Mesenchymal stem cell (in vitro differentiated cells and primary cell): ENCODE data around the gene SLC25A21.

Experiments
- DNase-seq: peaks from one replicate; pipeline ENCODE4 v3.0.0-alpha.2; 2013
- H2AFZ ChIP-seq: one replicate; pipeline ENCODE4 v1.6.1; 2013; ENCODE audit warnings: low read depth, mild to moderate bottlenecking, control low read depth, inconsistent platforms, low read length, moderate library complexity
- H2AK5ac ChIP-seq: 2 replicates; pipeline ENCODE4 v1.6.1; 2013; ENCODE audit warnings: low read length, moderate library complexity, mild to moderate bottlenecking, inconsistent platforms; ENCODE audit not compliant: severe bottlenecking
- H2BK120ac ChIP-seq: one replicate; pipeline ENCODE4 v1.6.1; 2013; ENCODE audit warnings: low read depth, mild to moderate bottlenecking, inconsistent platforms, low read length, moderate library complexity
- H2BK12ac ChIP-seq, 2 experiments: one replicate each; pipeline ENCODE4 v1.6.1; 2013; ENCODE audit warnings: inconsistent platforms in 2 of 2, low read length in 2 of 2, mild to moderate bottlenecking in 2 of 2, moderate library complexity in 2 of 2, control low read depth in 1 of 2
- H2BK15ac ChIP-seq: one replicate; pipeline ENCODE4 v1.6.1; 2013; ENCODE audit warnings: mild to moderate bottlenecking, low read depth, inconsistent platforms; ENCODE audit not compliant: poor library complexity, severe bottlenecking
- H2BK5ac ChIP-seq: 2 replicates; pipeline ENCODE4 v1.6.1; 2013; ENCODE audit warnings: low read depth, mild to moderate bottlenecking, low read length, control low read depth, inconsistent platforms; ENCODE audit not compliant: poor library complexity, severe bottlenecking
- H3K14ac ChIP-seq, 2 experiments: one replicate each; pipeline ENCODE4 v1.6.1; 2013; ENCODE audit warnings: inconsistent platforms in 2 of 2, low read length in 2 of 2, control low read depth in 1 of 2, mild to moderate bottlenecking in 1 of 2, moderate library complexity in 1 of 2
- H3K18ac ChIP-seq, 2 experiments: one replicate each; pipeline ENCODE4 v1.6.1; 2013; ENCODE audit warnings: inconsistent platforms in 2 of 2, low read length in 2 of 2, control low read depth in 1 of 2, low read depth in 1 of 2, mild to moderate bottlenecking in 1 of 2
- H3K23ac ChIP-seq, 2 experiments: one replicate each; pipeline ENCODE4 v1.6.1; 2013; ENCODE audit warnings: inconsistent platforms in 2 of 2, low read length in 2 of 2, mild to moderate bottlenecking in 2 of 2, moderate library complexity in 2 of 2, control low read depth in 1 of 2
- H3K27ac ChIP-seq: 2 replicates; pipeline ENCODE4 v1.5.1; 2013; ENCODE audit warnings: mild to moderate bottlenecking, moderate library complexity, low read length, control low read depth, inconsistent platforms; ENCODE audit not compliant: poor library complexity, severe bottlenecking
- H3K27me3 ChIP-seq, 2 experiments: 2 replicates each; pipeline versions ENCODE4 v1.6.1 to v1.7.0; 2013; ENCODE audit warnings: low read length in 2 of 2, mild to moderate bottlenecking in 2 of 2, moderate library complexity in 2 of 2, control low read depth in 1 of 2, inconsistent platforms in 1 of 2; ENCODE audit not compliant: control insufficient read depth in 1 of 2, insufficient read depth in 1 of 2
- H3K36me3 ChIP-seq, 2 experiments: 2 replicates each; pipeline versions ENCODE4 v1.6.1 to v1.7.0; 2013; ENCODE audit warnings: low read length in 2 of 2, control low read depth in 1 of 2, inconsistent platforms in 1 of 2, low read depth in 1 of 2, mild to moderate bottlenecking in 1 of 2; ENCODE audit not compliant: insufficient read depth in 2 of 2, control insufficient read depth in 1 of 2
- H3K4ac ChIP-seq, 2 experiments: one replicate each; pipeline ENCODE4 v1.6.1; 2013; ENCODE audit warnings: inconsistent platforms in 2 of 2, low read length in 2 of 2, mild to moderate bottlenecking in 2 of 2, moderate library complexity in 2 of 2, control low read depth in 1 of 2, low read depth in 1 of 2
- H3K4me1 ChIP-seq: 2 replicates; pipeline ENCODE4 v1.6.1; 2013; ENCODE audit warnings: low read depth, low read length, control low read depth; ENCODE audit not compliant: control insufficient read depth, insufficient read depth
- H3K4me2 ChIP-seq: 2 replicates; pipeline ENCODE4 v1.6.1; 2013; ENCODE audit warnings: low read length, mild to moderate bottlenecking, inconsistent platforms; ENCODE audit not compliant: poor library complexity, severe bottlenecking
- H3K4me3 ChIP-seq, 2 experiments: 2 replicates each; pipeline versions ENCODE4 v1.5.1 to v1.7.0; 2013; ENCODE audit warnings: low read length in 2 of 2, mild to moderate bottlenecking in 2 of 2, control low read depth in 1 of 2, low read depth in 1 of 2; ENCODE audit not compliant: insufficient read depth in 1 of 2
- H3K79me1 ChIP-seq: replicated peaks from 2 replicates; pipeline ENCODE4 v1.6.1; 2013; ENCODE audit warnings: mild to moderate bottlenecking, control low read depth, low read length, inconsistent platforms; ENCODE audit not compliant: poor library complexity, severe bottlenecking
- H3K9ac ChIP-seq: 2 replicates; pipeline ENCODE4 v1.7.0; 2013; ENCODE audit warnings: mild to moderate bottlenecking, low read length, moderate library complexity
- H3K9me3 ChIP-seq: 2 replicates; pipeline ENCODE4 v1.7.0; 2013; ENCODE audit warnings: mild to moderate bottlenecking, low read length; ENCODE audit not compliant: control insufficient read depth
- H4K8ac ChIP-seq: one replicate; pipeline ENCODE4 v1.6.1; 2013; ENCODE audit warnings: inconsistent platforms, mild to moderate bottlenecking, low read length, moderate library complexity
- H4K91ac ChIP-seq: one replicate; pipeline ENCODE4 v1.6.1; 2013; ENCODE audit warnings: mild to moderate bottlenecking, low read length, inconsistent platforms
- WGBS: methylation state at CpG from one replicate; pipeline ENCODE4 v1.1.7; 2013; ENCODE audit warnings: mixed read lengths; 5-methylcytosine and 5-hydroxymethylcytosine counted together

Gene SLC25A21

DNA sequence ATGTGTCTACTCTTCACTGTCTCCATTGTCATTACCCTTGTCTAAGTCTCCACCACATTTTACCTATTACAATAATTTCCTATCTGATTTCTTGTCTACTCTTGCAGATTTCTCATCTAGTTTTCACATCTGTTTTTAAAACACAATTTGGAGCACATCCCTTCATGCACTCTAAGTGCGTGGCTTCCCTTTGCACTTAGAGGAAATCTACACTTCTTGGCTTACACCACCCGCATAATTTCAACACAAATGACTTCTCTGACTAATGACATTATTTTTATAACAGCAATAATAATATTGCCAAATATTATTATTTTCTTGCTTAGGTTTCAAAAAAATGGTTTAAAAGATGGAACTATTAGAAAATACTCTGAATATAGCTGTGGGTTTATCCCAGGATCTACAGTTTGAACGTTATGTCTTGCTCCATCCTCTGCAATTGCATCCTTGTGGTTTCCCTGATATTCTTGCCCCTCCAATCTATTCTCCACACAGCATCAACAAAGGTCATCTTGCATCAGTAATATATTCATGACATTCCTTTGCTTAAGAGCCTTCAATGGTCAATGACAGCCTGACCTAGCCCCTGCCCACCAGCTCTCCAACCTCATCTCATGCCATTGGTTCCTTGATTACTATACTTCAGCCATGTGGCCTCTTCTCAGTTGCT, 153.7 kb downstream of the SLC25A21 start:
- Histone ChIP-seq H3K18ac (no peak overlapping the region), H3K4me3 (no peak overlapping the region), H3K36me3 (no peaks in the 10 kb centered on the region), H3K4ac (no peak overlapping the region), H3K27ac (no peak overlapping the region), H3K9me3 (no peaks in the 10 kb centered on the region), H2AFZ (no peak overlapping the region), H3K23ac (no peak overlapping the region), H2BK120ac (no peak overlapping the region), H2BK12ac (no peak overlapping the region), H4K91ac (no peak overlapping the region), H3K14ac (no peak overlapping the region), H3K79me1 (no peaks in the 10 kb centered on the region), H2BK15ac (no peak overlapping the region), H3K4me2 (no peak overlapping the region), H2BK5ac (no peak overlapping the region), H4K8ac (no peak overlapping the region), H3K4me1 (no peaks in the 10 kb centered on the region), H2AK5ac (no peak overlapping the region), H3K27me3 (no peaks in the 10 kb centered on the region), H3K9ac (no peak overlapping the region)
- 76% methylated on average over 3 of the region's 3 CpGs for WGBS
- no peak for DNase-seq

GRCh38 chr14:37013078-37013477, 159.3 kb downstream of the SLC25A21 start:
- Histone ChIP-seq H2BK5ac (no peak overlapping the region), H3K36me3 (no peaks in the 10 kb centered on the region), H2BK15ac (no peak overlapping the region), H3K27ac (no peak overlapping the region), H2AK5ac (no peak overlapping the region), H3K79me1 (no peaks in the 10 kb centered on the region), H3K9me3 (no peaks in the 10 kb centered on the region), H4K8ac (no peak overlapping the region), H3K9ac (no peak overlapping the region), H3K4me1 (no peaks in the 10 kb centered on the region), H2AFZ (no peak overlapping the region), H4K91ac (no peak overlapping the region), H3K4ac (no peak overlapping the region), H3K4me2 (no peak overlapping the region), H3K23ac (no peak overlapping the region), H3K27me3 (no peaks in the 10 kb centered on the region), H2BK12ac (no peak overlapping the region), H3K4me3 (no peak overlapping the region), H3K18ac (no peak overlapping the region), H3K14ac (no peak overlapping the region), H2BK120ac (no peak overlapping the region)
- 65% methylated on average over 4 of the region's 4 CpGs for WGBS
- DNase-seq: no peak

- no CpG with 5 or more reads among the region's 1 CpG for WGBS
- Histone ChIP-seq H2BK120ac (no peak overlapping the region), H3K23ac (no peak overlapping the region), H2BK12ac (no peak overlapping the region), H3K36me3 (no peaks in the 10 kb centered on the region), H3K9ac (no peak overlapping the region), H3K9me3 (no peaks in the 10 kb centered on the region), H3K14ac (no peak overlapping the region), H2AFZ (no peak overlapping the region), H3K27me3 (no peaks in the 10 kb centered on the region), H4K91ac (no peak overlapping the region), H3K18ac (no peak overlapping the region), H3K4ac (no peak overlapping the region), H3K27ac (no peak overlapping the region), H2AK5ac (no peak overlapping the region), H3K4me1 (peaks cover 1% of the 10 kb centered on the region), H3K79me1 (no peaks in the 10 kb centered on the region), H2BK15ac (no peak overlapping the region), H3K4me2 (no peak overlapping the region), H3K4me3 (no peak overlapping the region), H2BK5ac (no peak overlapping the region), H4K8ac (no peak overlapping the region)
- no peak for DNase-seq
Measured at GRCh38 chr14:36998686-36999085, 173.7 kb downstream of the SLC25A21 start.

GRCh38 chr14:36997843-36998242, 174.6 kb downstream of the SLC25A21 start:
- H3K18ac ChIP-seq: no peak overlapping the region
- 86% methylated on average over 4 of the region's 4 CpGs for WGBS
- no peak overlapping the region for H4K8ac ChIP-seq
- no peaks in the 10 kb centered on the region for H3K79me1 ChIP-seq
- H3K27me3 ChIP-seq: no peaks in the 10 kb centered on the region
- no peak overlapping the region for H3K14ac ChIP-seq
- H3K36me3 ChIP-seq: no peaks in the 10 kb centered on the region
- no peak overlapping the region for H2BK15ac ChIP-seq
- H3K27ac ChIP-seq: no peak overlapping the region
- peaks cover 1% of the 10 kb centered on the region for H3K4me1 ChIP-seq
- no peak overlapping the region for H3K9ac ChIP-seq
- no peaks in the 10 kb centered on the region for H3K9me3 ChIP-seq
- H3K4me3 ChIP-seq: no peak overlapping the region
- H2BK120ac ChIP-seq: no peak overlapping the region
- H3K4ac ChIP-seq: no peak overlapping the region
- no peak overlapping the region for H3K23ac ChIP-seq
- H2BK5ac ChIP-seq: no peak overlapping the region
- H2AK5ac ChIP-seq: no peak overlapping the region
- no peak for DNase-seq
- no peak overlapping the region for H3K4me2 ChIP-seq
- H4K91ac ChIP-seq: no peak overlapping the region
- no peak overlapping the region for H2BK12ac ChIP-seq
- H2AFZ ChIP-seq: no peak overlapping the region
